ENCODE data around the gene HTR4.

DNA sequence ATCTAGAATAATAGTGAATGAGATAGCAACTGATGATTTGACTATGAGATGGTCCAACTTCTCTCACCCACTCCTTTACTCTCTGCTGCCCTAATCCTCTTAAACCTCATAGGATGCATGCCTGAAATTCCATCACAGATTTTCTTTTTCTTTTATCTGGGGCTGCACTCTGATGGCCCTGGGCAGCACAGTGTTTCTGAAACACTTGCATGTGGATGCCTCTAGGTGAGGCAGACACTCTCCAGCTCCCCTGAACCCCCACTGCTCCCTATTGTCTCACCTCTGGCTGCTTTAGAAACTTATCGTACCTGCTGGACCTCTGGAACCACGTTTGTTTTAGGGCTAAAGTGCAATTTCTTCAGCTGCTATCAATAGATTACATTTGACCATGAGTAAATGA is 67.5 kb downstream of the HTR4 start:
- TF ChIP-seq POLR2AphosphoS5 (IDR thresholded peaks at IDR 0.05): no peak
- TF ChIP-seq, protein P1, sequence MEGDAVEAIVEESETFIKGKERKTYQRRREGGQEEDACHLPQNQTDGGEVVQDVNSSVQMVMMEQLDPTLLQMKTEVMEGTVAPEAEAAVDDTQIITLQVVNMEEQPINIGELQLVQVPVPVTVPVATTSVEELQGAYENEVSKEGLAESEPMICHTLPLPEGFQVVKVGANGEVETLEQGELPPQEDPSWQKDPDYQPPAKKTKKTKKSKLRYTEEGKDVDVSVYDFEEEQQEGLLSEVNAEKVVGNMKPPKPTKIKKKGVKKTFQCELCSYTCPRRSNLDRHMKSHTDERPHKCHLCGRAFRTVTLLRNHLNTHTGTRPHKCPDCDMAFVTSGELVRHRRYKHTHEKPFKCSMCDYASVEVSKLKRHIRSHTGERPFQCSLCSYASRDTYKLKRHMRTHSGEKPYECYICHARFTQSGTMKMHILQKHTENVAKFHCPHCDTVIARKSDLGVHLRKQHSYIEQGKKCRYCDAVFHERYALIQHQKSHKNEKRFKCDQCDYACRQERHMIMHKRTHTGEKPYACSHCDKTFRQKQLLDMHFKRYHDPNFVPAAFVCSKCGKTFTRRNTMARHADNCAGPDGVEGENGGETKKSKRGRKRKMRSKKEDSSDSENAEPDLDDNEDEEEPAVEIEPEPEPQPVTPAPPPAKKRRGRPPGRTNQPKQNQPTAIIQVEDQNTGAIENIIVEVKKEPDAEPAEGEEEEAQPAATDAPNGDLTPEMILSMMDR (IDR thresholded peaks at IDR 0.05): no peak
